ENCODE results near the gene SH2B2. TPM values are rescaled to one million over a fixed set of nuclear protein-coding genes. Genes with fewer than 3 reads are reported as not detected.
"Not testable (repeated sequence)": the region's sequence is repeated elsewhere in the genome, so short reads cannot be mapped to it uniquely, and the experiment has no call there.

SH2B2 gene
- total RNA-seq, 2 experiments from 2014 or later = 0.16 to 0.52 TPM

DNA sequence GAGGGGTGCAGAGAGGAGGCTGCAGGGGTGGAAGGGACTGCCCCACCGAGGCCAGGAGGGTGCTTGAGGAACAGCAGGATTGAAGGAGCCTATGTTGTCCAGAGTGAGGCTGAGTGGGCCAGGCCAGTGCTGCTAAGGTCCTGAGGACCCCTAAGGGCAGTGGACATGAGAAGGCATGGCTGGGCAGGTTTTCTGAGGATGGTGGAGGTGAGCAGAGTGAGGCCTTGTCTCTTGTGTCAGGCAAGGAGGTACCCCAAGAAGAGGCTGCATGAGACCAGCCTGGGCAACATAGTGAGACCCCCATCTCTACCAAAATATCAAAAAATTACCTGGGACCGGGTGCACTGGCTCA is 5.2 kb downstream of the SH2B2 start:
- POLR2A ChIA-PET = no interaction called here
- Mint-ChIP-seq H3K4me3 (no peak overlapping the region), H3K27me3 (ENCODE audit: low read depth) (peaks cover 10% of the 10 kb centered on the region), H3K4me1 (ENCODE audit: low read depth) (peaks cover 17% of the 10 kb centered on the region), H3K9me3 (ENCODE audit: insufficient read depth) (no peaks in the 10 kb centered on the region), H3K36me3 (ENCODE audit: low read depth) (no peaks in the 10 kb centered on the region), H3K27ac (no peak overlapping the region)
- ATAC-seq (no peak), DNase-seq (no peak)
- CTCF ChIA-PET = no interaction called here

DNA sequence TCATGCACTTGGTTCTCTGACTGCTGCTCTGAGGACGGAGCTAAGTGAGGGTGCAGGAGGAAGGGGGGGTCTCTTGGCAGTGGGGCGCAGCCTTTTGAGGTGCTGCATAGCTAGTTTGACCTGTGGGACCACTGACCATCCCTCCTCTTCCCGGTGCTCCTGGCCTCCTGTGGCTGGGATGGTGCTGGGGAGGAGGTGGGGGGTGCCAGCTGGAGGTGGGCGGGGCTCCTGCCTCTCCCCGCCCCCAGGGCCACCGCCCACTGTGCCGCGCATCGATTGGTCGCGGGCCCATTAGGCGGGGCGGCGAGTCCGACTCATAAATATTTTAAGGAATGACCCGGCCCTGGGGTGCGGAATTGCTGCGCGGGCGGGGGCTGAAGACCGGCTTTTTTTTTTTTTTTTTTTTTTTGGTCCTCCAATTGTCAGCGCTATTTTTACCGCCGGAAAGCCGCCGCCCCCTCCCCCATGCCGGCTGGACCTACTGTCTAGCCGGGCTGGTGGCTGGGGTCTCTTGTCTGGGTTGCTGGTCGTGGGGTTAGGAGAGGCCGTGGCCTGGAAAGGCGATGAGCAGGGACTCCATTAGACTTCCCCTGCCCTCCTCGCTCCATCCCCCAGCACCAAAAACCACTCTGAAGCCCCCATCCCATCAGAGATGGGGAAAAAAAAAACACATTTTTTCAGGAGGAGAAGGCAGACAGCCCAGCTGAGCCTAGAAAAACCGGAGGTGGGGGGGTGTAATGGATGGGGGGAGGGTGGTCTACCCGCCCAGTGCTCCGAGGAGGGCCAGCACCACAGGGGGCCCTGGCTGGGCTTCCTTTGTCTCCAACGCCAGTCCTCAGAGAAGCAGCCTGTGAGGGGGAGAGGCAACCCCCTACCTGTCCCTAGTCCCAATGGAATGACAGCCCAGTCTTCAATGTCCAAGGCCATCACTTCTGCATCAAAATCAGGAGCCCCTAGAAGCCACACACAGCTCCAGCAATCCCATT is 6.4 kb downstream of the SH2B2 start:
- ChIA-PET CTCF (no interaction called here), POLR2A (no interaction called here)
- no peak for ATAC-seq
- DNase-seq = no peak
- H3K27me3 Mint-ChIP-seq (ENCODE audit: low read depth) = peaks cover 9% of the 10 kb centered on the region
- H3K36me3 Mint-ChIP-seq (ENCODE audit: low read depth) = no peaks in the 10 kb centered on the region
- no peak overlapping the region for H3K27ac Mint-ChIP-seq
- H3K4me3 Mint-ChIP-seq = no peak overlapping the region
- peaks cover 17% of the 10 kb centered on the region for H3K4me1 Mint-ChIP-seq (ENCODE audit: low read depth)
- H3K9me3 Mint-ChIP-seq (ENCODE audit: insufficient read depth) = no peaks in the 10 kb centered on the region

DNA sequence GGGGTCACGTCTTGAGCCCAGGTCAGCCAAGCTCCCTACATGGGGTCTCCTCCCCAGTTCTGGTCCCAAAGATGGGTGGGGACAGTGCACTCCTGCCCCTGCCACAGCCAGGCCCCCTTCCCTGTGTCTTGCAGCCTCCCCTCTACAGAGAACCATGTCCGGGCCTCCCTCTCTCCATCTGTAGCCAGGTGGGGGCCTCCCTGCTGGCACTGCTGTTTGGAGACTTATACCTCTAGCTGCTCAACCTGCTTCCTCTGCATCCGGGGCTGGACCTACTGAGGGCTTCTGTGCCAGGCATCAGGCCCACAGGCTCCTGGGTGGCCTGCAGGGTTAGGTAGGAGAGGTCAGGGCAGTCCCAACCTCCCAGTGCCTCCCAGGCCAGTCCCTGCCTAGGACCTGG is 7.9 kb downstream of the SH2B2 start:
- no peak overlapping the region for H3K27ac Mint-ChIP-seq
- DNase-seq = no peak
- ChIA-PET POLR2A (no interaction called here), CTCF (no interaction called here)
- H3K4me1 Mint-ChIP-seq (ENCODE audit: low read depth) = peaks cover 10% of the 10 kb centered on the region
- H3K27me3 Mint-ChIP-seq (ENCODE audit: low read depth) = no peaks in the 10 kb centered on the region
- H3K9me3 Mint-ChIP-seq (ENCODE audit: insufficient read depth) = no peaks in the 10 kb centered on the region
- H3K4me3 Mint-ChIP-seq = no peak overlapping the region
- no peaks in the 10 kb centered on the region for H3K36me3 Mint-ChIP-seq (ENCODE audit: low read depth)
- ATAC-seq = no peak

DNA sequence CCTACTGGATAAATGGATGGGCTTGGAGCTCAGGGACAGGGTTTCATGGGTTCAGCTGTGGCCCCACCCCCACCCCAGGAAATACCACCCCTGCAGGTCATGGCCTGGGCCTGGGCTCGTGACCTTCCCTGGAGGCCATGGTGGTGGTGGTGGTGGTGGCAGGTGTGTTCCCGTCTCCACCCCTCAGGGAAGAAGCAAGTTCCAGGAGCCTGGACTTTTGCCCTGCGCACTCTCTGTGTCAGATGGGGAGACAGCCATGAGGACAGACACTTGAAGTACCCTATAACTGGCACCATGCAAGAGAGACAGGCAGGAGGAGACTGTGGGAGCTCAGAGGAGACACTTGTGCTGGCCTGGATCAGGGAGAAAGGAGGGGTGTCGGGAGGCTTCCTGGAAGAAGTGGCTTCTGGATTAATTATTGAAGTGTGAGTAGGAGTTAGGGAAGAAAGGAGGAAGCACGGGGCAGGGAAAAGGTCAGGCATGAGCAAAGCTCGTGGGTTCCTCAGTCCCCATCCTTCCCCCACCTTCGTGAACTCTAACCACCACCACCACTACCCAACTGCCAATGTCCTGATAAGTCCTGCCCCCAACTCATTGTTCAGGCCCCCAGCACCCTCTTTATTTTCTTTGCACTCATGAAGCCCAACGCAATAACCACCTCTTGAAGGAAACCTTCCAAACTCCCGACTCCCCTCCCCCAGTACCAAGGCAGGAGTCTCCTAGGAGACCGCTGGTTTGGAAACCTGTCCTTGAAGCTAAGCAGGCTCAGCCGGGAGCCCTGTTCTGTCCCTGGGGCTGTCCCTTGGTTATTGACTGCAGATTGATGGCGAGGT is 8.9 kb downstream of the SH2B2 start:
- Mint-ChIP-seq H3K4me1 (ENCODE audit: low read depth) (peaks cover 10% of the 10 kb centered on the region), H3K27ac (no peak overlapping the region), H3K4me3 (no peak overlapping the region), H3K36me3 (ENCODE audit: low read depth) (no peaks in the 10 kb centered on the region), H3K27me3 (ENCODE audit: low read depth) (no peaks in the 10 kb centered on the region), H3K9me3 (ENCODE audit: insufficient read depth) (no peaks in the 10 kb centered on the region)
- ChIA-PET CTCF (no interaction called here), POLR2A (no interaction called here)
- ATAC-seq (no peak), DNase-seq (no peak)

DNA sequence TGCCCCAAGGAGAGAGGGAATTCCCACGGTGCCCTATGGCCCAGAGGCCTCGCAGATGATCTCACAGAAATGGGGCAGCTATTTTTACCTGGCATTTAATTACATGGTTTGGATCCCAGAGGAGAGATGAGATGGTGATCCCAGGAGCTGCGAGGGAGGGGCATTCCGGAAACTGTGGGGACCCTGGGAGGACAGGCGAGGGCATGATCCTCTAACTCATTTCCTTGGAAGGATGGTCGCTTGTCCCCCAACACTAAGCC is 9.4 kb downstream of the SH2B2 start:
- no peak for DNase-seq
- no peak for ATAC-seq
- H3K9me3 Mint-ChIP-seq (ENCODE audit: insufficient read depth) = no peaks in the 10 kb centered on the region
- H3K27ac Mint-ChIP-seq = no peak overlapping the region
- POLR2A ChIA-PET = no interaction called here
- no peaks in the 10 kb centered on the region for H3K27me3 Mint-ChIP-seq (ENCODE audit: low read depth)
- no peak overlapping the region for H3K4me3 Mint-ChIP-seq
- CTCF ChIA-PET = no interaction called here
- H3K4me1 Mint-ChIP-seq (ENCODE audit: low read depth) = peaks cover 10% of the 10 kb centered on the region
- no peaks in the 10 kb centered on the region for H3K36me3 Mint-ChIP-seq (ENCODE audit: low read depth)

DNA sequence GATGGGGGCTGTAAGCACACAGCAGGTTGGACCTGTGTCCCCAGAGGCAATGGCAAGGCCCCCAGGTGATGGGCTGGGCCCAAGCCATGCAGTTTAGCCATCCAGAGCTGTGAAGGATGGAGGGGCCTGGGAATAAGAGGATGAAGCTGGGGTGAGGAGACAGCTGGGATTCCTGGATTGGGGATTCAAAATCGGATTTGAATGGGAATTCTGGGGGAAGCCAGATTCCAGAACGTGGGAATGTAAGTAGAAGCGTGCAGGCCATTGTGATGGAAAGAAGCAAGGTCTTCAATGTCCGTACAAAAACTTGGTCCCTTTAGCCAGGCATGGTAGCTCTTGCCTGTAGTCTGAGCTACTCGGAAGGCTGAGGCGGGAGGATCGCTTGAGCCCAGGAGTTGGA is 9.8 kb downstream of the SH2B2 start:
- H3K27ac Mint-ChIP-seq = no peak overlapping the region
- ATAC-seq = no peak
- no peaks in the 10 kb centered on the region for H3K9me3 Mint-ChIP-seq (ENCODE audit: insufficient read depth)
- H3K4me3 Mint-ChIP-seq = no peak overlapping the region
- no peak for DNase-seq
- no peaks in the 10 kb centered on the region for H3K27me3 Mint-ChIP-seq (ENCODE audit: low read depth)
- no peaks in the 10 kb centered on the region for H3K36me3 Mint-ChIP-seq (ENCODE audit: low read depth)
- ChIA-PET CTCF (no interaction called here), POLR2A (no interaction called here)
- peaks cover 6% of the 10 kb centered on the region for H3K4me1 Mint-ChIP-seq (ENCODE audit: low read depth)

DNA sequence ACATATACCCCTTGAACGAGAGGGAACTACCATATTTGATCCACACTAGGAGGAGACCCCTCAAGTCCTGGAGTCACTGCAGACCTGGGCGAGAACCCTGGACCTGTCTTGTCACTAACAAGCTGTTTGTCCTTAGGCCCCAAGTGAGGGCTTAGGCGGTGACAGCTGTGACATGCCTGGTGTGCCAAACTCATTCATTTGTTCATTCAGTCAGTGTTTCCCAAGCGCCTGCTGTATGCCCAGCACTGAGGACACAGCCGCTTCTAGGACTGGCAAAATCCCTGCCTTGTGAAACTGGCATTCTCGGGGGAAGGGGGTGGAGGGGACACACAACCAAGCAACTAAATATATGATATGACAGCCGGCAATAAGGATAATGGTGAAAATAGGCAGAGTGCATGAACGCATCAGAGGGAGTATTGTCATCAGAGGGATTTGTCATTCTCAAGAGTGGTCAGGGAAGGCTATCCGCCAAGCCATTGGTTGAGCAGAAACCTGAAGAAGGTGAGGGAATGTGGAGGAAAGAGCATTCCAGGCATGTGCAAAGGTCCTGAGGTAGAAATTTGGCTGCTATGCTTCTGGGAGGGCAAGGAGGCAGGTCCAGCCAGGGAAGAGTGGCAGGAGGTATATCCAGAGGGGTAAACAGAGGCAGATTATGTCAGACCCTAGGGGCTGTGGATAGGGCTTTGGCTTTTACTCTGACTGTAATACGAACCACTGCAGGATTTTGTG is 11.0 kb downstream of the SH2B2 start:
- POLR2A ChIA-PET = no interaction called here
- Mint-ChIP-seq H3K4me1 (ENCODE audit: low read depth) (no peaks in the 10 kb centered on the region), H3K27ac (no peak overlapping the region), H3K27me3 (ENCODE audit: low read depth) (no peaks in the 10 kb centered on the region), H3K36me3 (ENCODE audit: low read depth) (no peaks in the 10 kb centered on the region), H3K9me3 (ENCODE audit: insufficient read depth) (no peaks in the 10 kb centered on the region), H3K4me3 (no peak overlapping the region)
- CTCF ChIA-PET = interaction anchor here (0.7 kb wide), 1 partner anchor 649 kb away, joined by 3 read pairs; no protein-coding TSS in a partner anchor
- ATAC-seq (no peak), DNase-seq (no peak)

DNA sequence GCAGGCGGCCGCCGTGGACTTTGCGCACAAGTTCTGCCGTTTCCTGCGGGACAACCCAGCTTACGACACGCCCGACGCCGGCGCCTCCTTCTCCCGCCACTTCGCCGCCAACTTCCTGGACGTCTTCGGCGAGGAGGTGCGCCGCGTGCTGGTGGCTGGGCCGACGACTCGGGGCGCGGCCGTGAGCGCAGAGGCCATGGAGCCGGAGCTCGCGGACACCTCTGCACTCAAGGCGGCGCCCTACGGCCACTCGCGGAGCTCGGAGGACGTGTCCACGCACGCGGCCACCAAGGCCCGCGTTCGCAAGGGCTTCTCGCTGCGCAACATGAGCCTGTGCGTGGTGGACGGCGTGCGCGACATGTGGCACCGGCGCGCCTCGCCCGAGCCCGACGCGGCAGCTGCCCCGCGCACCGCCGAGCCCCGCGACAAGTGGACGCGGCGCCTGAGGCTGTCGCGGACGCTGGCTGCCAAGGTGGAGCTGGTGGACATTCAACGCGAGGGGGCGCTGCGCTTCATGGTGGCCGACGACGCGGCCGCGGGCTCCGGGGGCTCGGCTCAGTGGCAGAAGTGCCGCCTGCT is 14.1 kb downstream of the SH2B2 start:
- ATAC-seq = no peak
- Mint-ChIP-seq H3K9me3 (ENCODE audit: insufficient read depth) (no peaks in the 10 kb centered on the region), H3K4me3 (no peak overlapping the region), H3K27me3 (ENCODE audit: low read depth) (no peaks in the 10 kb centered on the region), H3K36me3 (ENCODE audit: low read depth) (no peaks in the 10 kb centered on the region), H3K4me1 (ENCODE audit: low read depth) (peaks cover 2% of the 10 kb centered on the region), H3K27ac (no peak overlapping the region)
- POLR2A ChIA-PET = no interaction called here
- CTCF ChIA-PET = no interaction called here
- no peak for DNase-seq

DNA sequence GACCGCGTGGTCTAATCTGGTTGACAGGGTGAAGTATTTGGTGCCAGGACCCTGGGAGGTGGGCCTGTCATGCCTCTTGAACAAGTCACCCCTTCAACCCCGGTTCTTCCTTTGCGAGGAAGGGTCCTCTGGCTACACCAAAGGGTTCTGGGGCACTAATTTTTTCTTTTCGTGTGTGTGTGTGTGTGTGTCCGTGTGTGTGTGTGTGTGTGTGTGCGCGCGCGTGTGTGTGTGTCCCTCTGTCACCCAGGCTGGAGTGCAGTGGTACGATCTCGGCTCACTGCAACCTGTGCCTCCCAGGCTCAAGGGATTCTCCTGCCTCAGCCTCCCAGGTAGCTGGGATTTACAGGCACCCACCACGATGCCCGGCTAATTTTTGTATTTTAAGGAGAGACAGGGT is 14.7 kb downstream of the SH2B2 start:
- H3K27me3 Mint-ChIP-seq (ENCODE audit: low read depth); H3K27ac Mint-ChIP-seq; H3K9me3 Mint-ChIP-seq (ENCODE audit: insufficient read depth); DNase-seq; H3K4me3 Mint-ChIP-seq; H3K4me1 Mint-ChIP-seq (ENCODE audit: low read depth); ATAC-seq; POLR2A ChIA-PET; CTCF ChIA-PET; H3K36me3 Mint-ChIP-seq (ENCODE audit: low read depth): not testable (repeated sequence)

DNA sequence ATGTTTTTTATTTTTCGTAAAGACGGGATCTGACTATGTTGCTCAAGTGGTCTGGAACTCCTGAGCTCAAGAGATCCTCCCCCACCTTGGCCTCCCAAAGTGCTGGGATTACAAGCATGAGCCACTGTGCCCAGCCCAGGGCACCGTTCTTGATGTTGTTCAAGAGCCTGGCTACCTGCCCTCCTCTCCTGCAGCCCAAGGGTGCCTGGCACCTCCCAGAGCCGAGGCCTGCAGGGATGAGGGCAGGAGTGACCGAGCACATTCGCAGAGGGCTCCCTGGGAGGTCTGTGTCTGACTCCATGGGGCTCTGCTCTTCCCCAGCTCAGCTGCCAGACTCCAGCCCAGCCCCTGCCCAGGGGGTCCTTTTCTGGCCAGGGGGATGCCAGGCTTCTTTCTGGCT is 15.4 kb downstream of the SH2B2 start:
- Mint-ChIP-seq H3K27me3 (ENCODE audit: low read depth) (no peaks in the 10 kb centered on the region), H3K27ac (no peak overlapping the region), H3K9me3 (ENCODE audit: insufficient read depth) (no peaks in the 10 kb centered on the region), H3K4me3 (no peak overlapping the region), H3K36me3 (ENCODE audit: low read depth) (no peaks in the 10 kb centered on the region), H3K4me1 (ENCODE audit: low read depth) (peaks cover 4% of the 10 kb centered on the region)
- POLR2A ChIA-PET = no interaction called here
- DNase-seq (no peak), ATAC-seq (no peak)
- CTCF ChIA-PET = no interaction called here

DNA sequence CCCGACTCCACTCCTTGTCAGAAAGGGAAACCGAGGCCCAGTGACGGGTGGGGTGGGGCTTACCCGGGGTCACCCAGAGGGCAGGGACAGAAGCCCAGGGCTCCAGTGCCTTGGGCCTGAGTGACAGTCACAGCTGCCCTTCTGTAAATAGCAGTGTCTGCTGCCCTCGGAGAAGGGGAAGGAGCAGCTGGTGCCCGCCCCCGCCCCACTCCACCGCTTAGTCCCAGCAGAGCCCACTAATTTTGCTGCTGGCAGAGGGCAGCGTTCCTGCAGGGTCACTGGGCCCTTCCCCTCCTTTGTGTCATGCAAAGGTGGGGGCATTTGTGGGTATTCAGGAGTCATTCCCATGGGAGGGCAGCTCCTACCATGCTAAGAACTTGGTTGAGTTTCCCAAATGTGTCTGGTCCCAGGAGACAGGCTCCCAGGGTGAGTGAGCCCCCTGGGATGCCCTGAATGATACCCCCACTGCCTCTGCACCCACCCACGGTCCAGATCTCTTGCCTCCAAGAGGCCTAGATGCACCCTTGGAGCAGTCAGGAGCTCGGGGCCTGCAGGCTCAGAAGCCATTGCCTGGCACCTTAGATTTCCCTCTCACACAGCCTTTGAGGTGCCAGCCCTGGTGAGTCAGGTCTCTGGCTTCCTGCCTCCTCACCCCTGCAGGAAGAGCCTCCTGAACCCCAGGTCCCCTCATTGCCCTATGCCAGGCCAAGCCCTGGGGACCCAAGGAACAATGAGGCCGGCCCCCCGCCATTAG is 17.2 kb downstream of the SH2B2 start:
- H3K36me3 Mint-ChIP-seq (ENCODE audit: low read depth) = no peaks in the 10 kb centered on the region
- no peaks in the 10 kb centered on the region for H3K9me3 Mint-ChIP-seq (ENCODE audit: insufficient read depth)
- H3K4me1 Mint-ChIP-seq (ENCODE audit: low read depth) = peaks cover 8% of the 10 kb centered on the region
- no peaks in the 10 kb centered on the region for H3K27me3 Mint-ChIP-seq (ENCODE audit: low read depth)
- DNase-seq = no peak
- ChIA-PET CTCF (no interaction called here), POLR2A (no interaction called here)
- H3K27ac Mint-ChIP-seq = no peak overlapping the region
- no peak for ATAC-seq
- no peak overlapping the region for H3K4me3 Mint-ChIP-seq
